GM12891 (cell line): ENCODE data around the gene EIF3K.

Source experiments
- POLR2AphosphoS5 ChIP-seq: IDR thresholded peaks from 2 replicates; pipeline ENCODE4 v1.6.1; 2011; ENCODE audit warnings: low read depth, low read length, control low read depth
- TAF1 ChIP-seq: IDR thresholded peaks from 2 replicates; pipeline ENCODE4 v1.6.1; 2011; ENCODE audit warnings: low read depth, low read length, control low read depth

DNA sequence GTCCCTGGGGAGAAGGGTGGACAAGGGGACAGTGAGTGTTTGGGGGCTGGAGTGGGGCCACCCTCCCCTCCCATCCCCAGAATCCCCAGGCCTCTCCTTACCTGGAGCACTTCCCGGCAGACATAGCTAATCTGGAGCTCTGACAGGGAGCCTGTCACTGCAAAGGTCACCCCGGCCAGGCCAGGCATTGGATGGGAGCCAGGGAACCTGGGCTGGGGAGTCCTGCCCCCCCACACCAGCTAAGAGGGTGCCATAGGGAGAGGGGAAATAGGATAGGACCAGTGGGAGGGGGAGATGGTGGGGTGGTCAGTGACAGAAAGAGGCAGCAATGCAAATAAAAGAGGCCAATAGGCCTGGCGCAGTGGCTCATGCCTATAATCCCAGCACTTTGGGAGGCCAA lies 4.7 kb upstream of the EIF3K start:
- TF ChIP-seq TAF1 (no peak), POLR2AphosphoS5 (no peak)
